Upper lobe of left lung (tissue), 6 donors: ENCODE measurements around the gene CLEC18A. TPM values are rescaled to one million over a fixed set of nuclear protein-coding genes. Genes with fewer than 3 reads are reported as not detected.
A peak's percentile ranks its signal among the peaks of the same experiment; 100 is the strongest.

Experiments used
- ATAC-seq, 2 donors: fragments of 200-7000 bp; cut with Tn5 transposase; one replicate each; pipeline ENCODE4 v1.9.1; 2022; ENCODE audit warnings: mild to moderate bottlenecking in 2 of 2, moderate library complexity in 2 of 2; ENCODE audit not compliant: low FRiP score in 2 of 2
- DNase-seq, 2 donors: peaks; one replicate each; pipeline ENCODE4 v3.0.0-alpha.2; 2019 to 2020
- H3K27ac ChIP-seq, 4 donors: fragments of 200-600 bp; sonication (generic); one replicate each; pipeline ENCODE4 v1.5.1; 2016 to 2019
- H3K27me3 ChIP-seq, 4 donors: fragments of 200-600 bp; sonication (generic); one replicate each; pipeline ENCODE4 v1.5.1; 2017 to 2019
- H3K36me3 ChIP-seq, 4 donors: fragments of 200-600 bp; sonication (generic); one replicate each; pipeline ENCODE4 v1.5.1; 2016 to 2019
- H3K4me1 ChIP-seq, 4 donors: fragments of 200-600 bp; sonication (generic); one replicate each; pipeline ENCODE4 v1.5.1; 2018 to 2019
- H3K4me3 ChIP-seq, 4 donors: fragments of 200-600 bp; sonication (generic); one replicate each; pipeline ENCODE4 v1.5.1; 2017 to 2019; ENCODE audit warnings: mild to moderate bottlenecking in 2 of 4, moderate library complexity in 1 of 4
- H3K9me3 ChIP-seq, 4 donors: fragments of 200-600 bp; sonication (generic); one replicate each; pipeline ENCODE4 v1.5.1; 2018 to 2019
- EP300 ChIP-seq, 4 donors: sonication (generic); formaldehyde crosslinking; IDR thresholded peaks; one replicate each; pipeline ENCODE4 v1.5.1; 2017; ENCODE audit warnings: antibody characterized with exemption in 4 of 4, control low read depth in 2 of 4
- POLR2A ChIP-seq, 4 donors: fragments of 450-650 bp; IDR thresholded peaks; one replicate each; pipeline ENCODE4 v1.5.1; 2016 to 2017; ENCODE audit warnings: antibody characterized with exemption in 4 of 4, mild to moderate bottlenecking in 2 of 4
- POLR2AphosphoS5 ChIP-seq, 2 donors: sonication (generic); formaldehyde crosslinking; IDR thresholded peaks; one replicate each; pipeline ENCODE4 v1.5.1; 2017; ENCODE audit warnings: antibody characterized with exemption in 2 of 2
- WGBS, 2 donors: methylation state at CpG; one replicate each; pipeline ENCODE4 v1.1.5; 2017 to 2018; 5-methylcytosine and 5-hydroxymethylcytosine counted together
- total RNA-seq, 6 donors: library from RNA; depleted of rRNA in 4 of 6; stranded (reverse); fragments of >200 nt in 4 of 6; gene quantifications; one replicate each; pipeline versions ENCODE4 v1.1.0 to v1.2.1, GENCODE V29; 2016 to 2021
- TF ChIP-seq, protein P1 (sequence below), 6 experiments: fragments of 450-650 bp in 4 of 6; fragments of 200-600 bp in 2 of 6; sonication (generic) in 2 of 6; IDR thresholded peaks; one replicate each; pipeline ENCODE4 v1.5.1; 2016 to 2019; ENCODE audit warnings: antibody characterized with exemption in 6 of 6
- donor health status: DM: no; HTN: no; CAD: no; lungs with moderate emphysema.
- donor health status: DM: no; HTN: yes; CAD: no; lungs with severe emphysema.

The CLEC18A gene
- total RNA-seq, 6 donors from 2014 or later = 0.54 to 5.2 (median 2.8) TPM

DNA sequence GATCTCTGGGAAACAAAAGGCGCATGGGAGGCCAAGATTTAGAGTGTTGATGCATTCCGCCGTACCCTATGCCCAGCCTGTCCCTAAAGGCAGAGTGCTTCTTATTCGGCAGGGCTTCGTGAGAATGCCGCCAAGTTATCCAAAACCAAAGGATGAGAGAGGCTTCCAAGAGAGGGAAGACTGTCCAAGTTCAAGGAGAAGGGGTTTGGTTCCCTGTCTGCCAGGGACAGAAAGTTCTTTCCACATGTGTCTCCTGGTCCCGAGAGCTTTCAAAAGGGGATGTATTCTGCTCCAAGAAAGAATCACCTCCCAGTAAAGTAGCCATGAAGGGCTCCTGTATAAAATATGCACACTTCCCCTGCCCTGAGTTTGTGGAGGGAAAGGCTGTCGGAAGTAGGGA, 42.1 kb upstream of the CLEC18A start:
- no peak overlapping the region for H3K4me3 ChIP-seq
- peaks cover 0 to 35% (median 19%) of the 10 kb centered on the region in 4 donors for H3K36me3 ChIP-seq
- TF ChIP-seq EP300 (IDR thresholded peaks at IDR 0.05) (no peak), POLR2A (IDR thresholded peaks at IDR 0.05) (no peak), POLR2AphosphoS5 (IDR thresholded peaks at IDR 0.05) (no peak)
- TF ChIP-seq, protein P1, sequence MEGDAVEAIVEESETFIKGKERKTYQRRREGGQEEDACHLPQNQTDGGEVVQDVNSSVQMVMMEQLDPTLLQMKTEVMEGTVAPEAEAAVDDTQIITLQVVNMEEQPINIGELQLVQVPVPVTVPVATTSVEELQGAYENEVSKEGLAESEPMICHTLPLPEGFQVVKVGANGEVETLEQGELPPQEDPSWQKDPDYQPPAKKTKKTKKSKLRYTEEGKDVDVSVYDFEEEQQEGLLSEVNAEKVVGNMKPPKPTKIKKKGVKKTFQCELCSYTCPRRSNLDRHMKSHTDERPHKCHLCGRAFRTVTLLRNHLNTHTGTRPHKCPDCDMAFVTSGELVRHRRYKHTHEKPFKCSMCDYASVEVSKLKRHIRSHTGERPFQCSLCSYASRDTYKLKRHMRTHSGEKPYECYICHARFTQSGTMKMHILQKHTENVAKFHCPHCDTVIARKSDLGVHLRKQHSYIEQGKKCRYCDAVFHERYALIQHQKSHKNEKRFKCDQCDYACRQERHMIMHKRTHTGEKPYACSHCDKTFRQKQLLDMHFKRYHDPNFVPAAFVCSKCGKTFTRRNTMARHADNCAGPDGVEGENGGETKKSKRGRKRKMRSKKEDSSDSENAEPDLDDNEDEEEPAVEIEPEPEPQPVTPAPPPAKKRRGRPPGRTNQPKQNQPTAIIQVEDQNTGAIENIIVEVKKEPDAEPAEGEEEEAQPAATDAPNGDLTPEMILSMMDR (IDR thresholded peaks at IDR 0.05) = no peak
- no peaks in the 10 kb centered on the region for H3K9me3 ChIP-seq
- no peak overlapping the region for H3K27ac ChIP-seq
- H3K27me3 ChIP-seq = no peaks in the 10 kb centered on the region
- ATAC-seq (no peak), DNase-seq (no peak)
- WGBS, 2 donors = 95 to 97% methylated on average over 8 of the region's 8 CpGs
- H3K4me1 ChIP-seq = no peaks in the 10 kb centered on the region

DNA sequence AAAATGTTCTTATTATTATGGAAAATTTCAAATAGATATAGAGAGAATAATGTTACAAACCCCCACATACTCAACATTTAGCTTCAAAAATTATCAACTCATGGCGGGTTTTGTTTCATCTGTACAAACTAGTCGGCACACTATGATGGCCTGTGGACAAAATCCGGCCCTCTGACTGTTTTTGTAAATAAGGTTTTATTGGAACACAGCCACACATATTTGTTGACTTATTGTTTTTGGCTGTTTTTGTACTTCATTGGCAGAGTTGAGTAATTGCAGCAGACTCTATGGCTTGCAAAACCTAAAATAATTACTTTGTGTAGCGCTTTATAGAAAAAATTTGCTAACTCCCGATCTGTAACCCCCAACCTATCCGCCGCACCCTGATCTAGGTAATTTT, 41.4 kb upstream of the CLEC18A start:
- ATAC-seq (no peak), DNase-seq (no peak)
- 89 to 90% methylated on average over 7 of the region's 7 CpGs for WGBS, 2 donors
- TF ChIP-seq POLR2A (IDR thresholded peaks at IDR 0.05) (no peak), EP300 (IDR thresholded peaks at IDR 0.05) (no peak), POLR2AphosphoS5 (IDR thresholded peaks at IDR 0.05) (no peak)
- TF ChIP-seq, protein P1 (IDR thresholded peaks at IDR 0.05) = no peak
- H3K9me3 ChIP-seq = no peaks in the 10 kb centered on the region
- H3K4me3 ChIP-seq = no peak overlapping the region
- no peaks in the 10 kb centered on the region for H3K27me3 ChIP-seq
- no peaks in the 10 kb centered on the region for H3K4me1 ChIP-seq
- H3K27ac ChIP-seq = no peak overlapping the region
- H3K36me3 ChIP-seq = peaks cover 0 to 35% (median 19%) of the 10 kb centered on the region in 4 donors

DNA sequence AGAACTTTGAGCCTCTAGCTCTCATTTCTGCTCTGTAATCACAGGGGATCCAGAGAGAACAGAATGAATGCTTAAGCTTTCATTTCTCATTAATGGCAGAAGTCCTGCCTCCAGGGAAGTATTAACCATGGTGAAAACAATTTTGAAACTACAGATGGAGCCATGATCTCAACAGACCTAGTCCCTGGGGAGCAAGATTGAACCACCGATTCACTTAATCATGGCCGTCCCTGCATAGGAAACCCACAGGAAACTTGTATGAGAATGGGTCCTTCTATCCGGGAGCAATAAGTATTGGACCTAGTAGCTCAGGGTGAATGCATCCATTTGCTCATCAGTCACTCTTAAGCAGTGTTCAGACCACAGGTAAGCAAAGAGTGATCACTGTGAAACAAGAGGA, 40.2 kb upstream of the CLEC18A start:
- H3K4me1 ChIP-seq = no peaks in the 10 kb centered on the region
- ATAC-seq = no peak
- H3K9me3 ChIP-seq = no peaks in the 10 kb centered on the region
- TF ChIP-seq EP300 (IDR thresholded peaks at IDR 0.05) (no peak), POLR2A (IDR thresholded peaks at IDR 0.05) (no peak), POLR2AphosphoS5 (IDR thresholded peaks at IDR 0.05) (no peak)
- TF ChIP-seq, protein P1 (IDR thresholded peaks at IDR 0.05) = no peak
- H3K36me3 ChIP-seq = peaks cover 0 to 35% (median 19%) of the 10 kb centered on the region in 4 donors
- 61% methylated on average over 3 of the region's 3 CpGs for WGBS, 2 donors
- no peak overlapping the region for H3K4me3 ChIP-seq
- DNase-seq = no peak
- H3K27me3 ChIP-seq = no peaks in the 10 kb centered on the region
- no peak overlapping the region for H3K27ac ChIP-seq

DNA sequence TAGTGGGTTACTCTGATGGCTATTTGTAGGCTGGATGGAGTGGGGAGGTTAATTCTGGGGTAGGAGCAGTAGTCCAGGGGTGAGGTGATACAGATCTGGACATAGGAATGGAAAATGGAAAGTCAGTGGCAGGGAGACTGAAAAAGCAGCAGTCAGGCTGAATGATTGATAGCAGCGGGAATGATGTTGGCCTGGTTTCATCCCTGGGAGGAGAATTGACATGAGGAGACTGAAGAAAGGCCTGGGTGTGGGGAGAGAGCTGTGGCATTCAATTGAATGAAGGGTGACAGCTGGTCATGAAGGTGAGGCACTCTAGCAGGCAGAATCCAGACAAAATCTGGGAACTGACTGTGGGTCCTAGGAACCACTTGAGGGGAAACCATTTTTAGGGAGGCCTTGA, 34.7 kb upstream of the CLEC18A start:
- ATAC-seq = no peak
- Histone ChIP-seq H3K4me1 (peaks cover 0 to 4% (median 0%) of the 10 kb centered on the region in 4 donors), H3K4me3 (no peak overlapping the region), H3K9me3 (no peaks in the 10 kb centered on the region), H3K27ac (no peak overlapping the region), H3K27me3 (no peaks in the 10 kb centered on the region), H3K36me3 (peaks cover 0 to 15% (median 9%) of the 10 kb centered on the region in 4 donors)
- 84 to 100% methylated on average over 1 of the region's 1 CpG for WGBS, 2 donors
- no peak for DNase-seq
- TF ChIP-seq, protein P1 (IDR thresholded peaks at IDR 0.05) = no peak
- TF ChIP-seq POLR2AphosphoS5 (IDR thresholded peaks at IDR 0.05) = no peak
- no peak for TF ChIP-seq POLR2A (IDR thresholded peaks at IDR 0.05)
- TF ChIP-seq EP300 (IDR thresholded peaks at IDR 0.05) = no peak

DNA sequence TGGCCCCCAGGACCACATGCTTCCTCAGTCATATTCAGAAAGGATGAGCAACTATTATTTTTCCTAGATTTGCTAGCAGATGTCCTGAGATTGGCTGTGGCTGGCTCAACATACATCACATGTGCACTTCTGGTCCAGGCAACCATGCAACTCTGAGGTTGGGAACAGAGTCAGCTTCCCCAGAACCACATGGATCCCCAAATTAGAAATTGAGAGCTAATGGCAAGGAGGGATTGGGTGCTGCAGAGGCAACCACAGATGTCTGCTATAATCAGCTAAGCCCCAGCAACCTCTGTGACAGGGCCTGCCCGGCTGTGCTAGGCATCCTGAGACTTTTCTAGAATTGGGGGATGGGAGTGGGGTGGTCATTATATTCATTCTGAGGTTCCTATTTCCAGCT, 33.8 kb upstream of the CLEC18A start:
- peak overlapping the region in 2 of 4 donors; percentile 37 to 44 for H3K27ac ChIP-seq
- H3K27me3 ChIP-seq = no peaks in the 10 kb centered on the region
- DNase-seq = no peak
- peak in 1 of 2 donors; percentile 9 for ATAC-seq
- TF ChIP-seq POLR2AphosphoS5 (IDR thresholded peaks at IDR 0.05) (no peak), EP300 (IDR thresholded peaks at IDR 0.05) (no peak), POLR2A (IDR thresholded peaks at IDR 0.05) (no peak)
- TF ChIP-seq, protein P1 (IDR thresholded peaks at IDR 0.05) = no peak
- H3K4me1 ChIP-seq = peaks cover 0 to 4% (median 0%) of the 10 kb centered on the region in 4 donors
- no peak overlapping the region for H3K4me3 ChIP-seq
- H3K36me3 ChIP-seq = peaks cover 0 to 13% (median 4%) of the 10 kb centered on the region in 4 donors
- 83% methylated on average over 1 of the region's 1 CpG; no CpG with 5 or more reads in 1 of the 2 donors for WGBS, 2 donors
- no peaks in the 10 kb centered on the region for H3K9me3 ChIP-seq
